Osteoblast (primary cell): ENCODE measurements around the gene CNTN5. TPM values are rescaled to one million over a fixed set of nuclear protein-coding genes. Genes with fewer than 3 reads are reported as not detected.

Experiments used
- DNase-seq: peaks from one replicate; pipeline ENCODE4 v3.0.0; 2011; ENCODE audit warnings: low spot score, mixed read lengths; ENCODE audit not compliant: insufficient read length; ENCODE audit errors: missing footprints
- H2AFZ ChIP-seq: 2 replicates; pipeline ENCODE4 v1.6.0; 2011; ENCODE audit warnings: mild to moderate bottlenecking, low read length
- H3K27ac ChIP-seq: 2 replicates; pipeline ENCODE4 v1.5.1; 2011; ENCODE audit warnings: mild to moderate bottlenecking, low read depth, low read length, moderate library complexity
- H3K27me3 ChIP-seq: 2 replicates; pipeline ENCODE4 v1.6.0; 2012; ENCODE audit warnings: mild to moderate bottlenecking, control low read depth, inconsistent platforms, low read length, moderate library complexity; ENCODE audit not compliant: insufficient read depth
- H3K36me3 ChIP-seq: 2 replicates; pipeline ENCODE4 v1.5.1; 2011; ENCODE audit warnings: mild to moderate bottlenecking, low read length, control low read depth, moderate library complexity; ENCODE audit not compliant: insufficient read depth
- H3K4me1 ChIP-seq: 2 replicates; pipeline ENCODE4 v1.5.1; 2011; ENCODE audit warnings: mild to moderate bottlenecking, low read length, control low read depth, moderate library complexity; ENCODE audit not compliant: insufficient read depth
- H3K4me2 ChIP-seq: 2 replicates; pipeline ENCODE4 v1.6.0; 2011; ENCODE audit warnings: mild to moderate bottlenecking, low read length; ENCODE audit not compliant: insufficient read depth
- H3K4me3 ChIP-seq: fragments of 200-600 bp; sonication (generic); 3 replicates; pipeline ENCODE4 v1.5.1; 2012; ENCODE audit warnings: mild to moderate bottlenecking, low read length, inconsistent platforms; ENCODE audit not compliant: insufficient read depth
- H3K79me2 ChIP-seq: 2 replicates; pipeline ENCODE4 v1.6.0; 2012; ENCODE audit warnings: mild to moderate bottlenecking, low read length, control low read depth, inconsistent platforms; ENCODE audit not compliant: insufficient read depth
- H3K9me3 ChIP-seq: 2 replicates; pipeline ENCODE4 v1.5.1; 2011; ENCODE audit warnings: low read depth, low read length, control low read depth
- H4K20me1 ChIP-seq: 2 replicates; pipeline ENCODE4 v1.6.0; 2012; ENCODE audit warnings: mild to moderate bottlenecking, low read length, control low read depth; ENCODE audit not compliant: insufficient read depth
- total RNA-seq: library from RNA; depleted of rRNA; stranded (reverse); fragments of >200 nt; gene quantifications from 2 replicates; pipeline ENCODE4 v1.2.3, GENCODE V29; 2012
- TF ChIP-seq, protein P1 (sequence below): IDR thresholded peaks from 2 replicates; pipeline ENCODE4 v1.5.1; 2011; ENCODE audit warnings: mild to moderate bottlenecking, low read depth, low read length, moderate library complexity; ENCODE audit errors: extremely low read depth

The CNTN5 gene
- total RNA-seq, 1 donor: not detected

DNA sequence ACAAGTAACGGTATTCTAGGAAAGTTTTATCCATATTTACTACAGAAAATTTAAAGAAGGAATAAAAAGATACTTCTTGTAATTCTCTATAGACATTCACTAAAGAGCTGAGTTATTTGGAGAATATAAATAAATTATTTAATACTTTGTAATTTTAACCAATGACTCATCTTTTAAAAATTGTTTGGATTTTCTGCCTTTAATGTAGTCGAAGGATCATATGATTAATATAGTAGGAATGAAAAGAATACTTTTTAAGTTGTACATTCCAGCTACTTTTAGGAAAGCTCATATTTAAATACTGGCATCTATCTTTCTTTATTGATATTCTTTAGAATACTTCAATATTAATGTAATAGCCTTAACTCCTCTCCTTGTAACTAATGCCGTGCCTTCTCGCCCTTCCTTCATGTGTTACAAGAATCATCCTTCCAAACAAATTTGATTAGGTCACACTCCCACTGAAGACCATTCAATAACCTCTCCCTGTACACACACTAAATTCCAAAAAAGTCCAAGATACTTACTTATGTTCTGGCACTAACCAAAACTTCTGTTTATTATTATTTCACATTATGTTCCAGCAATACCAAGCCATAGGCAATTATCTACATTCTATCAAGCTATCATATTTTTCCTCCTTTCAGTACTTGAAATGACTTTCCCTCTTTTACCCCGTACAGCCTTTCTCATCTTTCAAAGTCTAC, 501.9 kb downstream of the CNTN5 start:
- no peak for DNase-seq
- H3K36me3 ChIP-seq: no peaks in the 10 kb centered on the region
- no peaks in the 10 kb centered on the region for H3K9me3 ChIP-seq
- H3K4me1 ChIP-seq: no peaks in the 10 kb centered on the region
- H3K4me2 ChIP-seq: no peak overlapping the region
- no peak overlapping the region for H3K4me3 ChIP-seq
- H3K27ac ChIP-seq: no peak overlapping the region
- H3K27me3 ChIP-seq: no peaks in the 10 kb centered on the region
- no peaks in the 10 kb centered on the region for H4K20me1 ChIP-seq
- no peaks in the 10 kb centered on the region for H3K79me2 ChIP-seq
- no peak overlapping the region for H2AFZ ChIP-seq
- TF ChIP-seq, protein P1, sequence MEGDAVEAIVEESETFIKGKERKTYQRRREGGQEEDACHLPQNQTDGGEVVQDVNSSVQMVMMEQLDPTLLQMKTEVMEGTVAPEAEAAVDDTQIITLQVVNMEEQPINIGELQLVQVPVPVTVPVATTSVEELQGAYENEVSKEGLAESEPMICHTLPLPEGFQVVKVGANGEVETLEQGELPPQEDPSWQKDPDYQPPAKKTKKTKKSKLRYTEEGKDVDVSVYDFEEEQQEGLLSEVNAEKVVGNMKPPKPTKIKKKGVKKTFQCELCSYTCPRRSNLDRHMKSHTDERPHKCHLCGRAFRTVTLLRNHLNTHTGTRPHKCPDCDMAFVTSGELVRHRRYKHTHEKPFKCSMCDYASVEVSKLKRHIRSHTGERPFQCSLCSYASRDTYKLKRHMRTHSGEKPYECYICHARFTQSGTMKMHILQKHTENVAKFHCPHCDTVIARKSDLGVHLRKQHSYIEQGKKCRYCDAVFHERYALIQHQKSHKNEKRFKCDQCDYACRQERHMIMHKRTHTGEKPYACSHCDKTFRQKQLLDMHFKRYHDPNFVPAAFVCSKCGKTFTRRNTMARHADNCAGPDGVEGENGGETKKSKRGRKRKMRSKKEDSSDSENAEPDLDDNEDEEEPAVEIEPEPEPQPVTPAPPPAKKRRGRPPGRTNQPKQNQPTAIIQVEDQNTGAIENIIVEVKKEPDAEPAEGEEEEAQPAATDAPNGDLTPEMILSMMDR: no peak

- Histone ChIP-seq H3K4me3 (no peak overlapping the region), H3K4me1 (no peaks in the 10 kb centered on the region), H3K27me3 (no peaks in the 10 kb centered on the region), H3K79me2 (no peaks in the 10 kb centered on the region), H3K9me3 (no peaks in the 10 kb centered on the region), H3K4me2 (no peak overlapping the region), H3K27ac (no peak overlapping the region), H4K20me1 (no peaks in the 10 kb centered on the region), H2AFZ (no peak overlapping the region), H3K36me3 (no peaks in the 10 kb centered on the region)
- TF ChIP-seq, protein P1: no peak
- no peak for DNase-seq
Measured at GRCh38 chr11:99531468-99531867, 510.7 kb downstream of the CNTN5 start.

DNA sequence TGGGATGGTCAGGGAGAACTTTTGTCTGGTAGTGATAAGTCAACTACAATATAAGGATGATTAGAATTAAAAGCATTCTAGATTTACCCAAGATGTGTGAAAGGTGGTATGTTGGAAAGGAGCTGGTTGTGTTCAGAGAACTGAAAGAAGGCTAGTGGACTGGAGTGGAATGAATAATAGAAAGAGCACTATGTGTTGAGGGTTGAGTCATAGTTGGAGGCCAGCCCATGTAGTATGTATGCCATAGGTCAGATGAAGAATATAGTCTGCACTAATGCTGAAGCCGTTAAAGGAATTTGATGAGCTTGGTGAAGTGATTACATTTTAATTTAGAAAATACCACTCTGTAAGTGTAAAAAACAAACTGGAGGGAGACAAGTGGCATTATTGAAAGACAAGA, 514.1 kb downstream of the CNTN5 start:
- TF ChIP-seq, protein P1: no peak

DNA sequence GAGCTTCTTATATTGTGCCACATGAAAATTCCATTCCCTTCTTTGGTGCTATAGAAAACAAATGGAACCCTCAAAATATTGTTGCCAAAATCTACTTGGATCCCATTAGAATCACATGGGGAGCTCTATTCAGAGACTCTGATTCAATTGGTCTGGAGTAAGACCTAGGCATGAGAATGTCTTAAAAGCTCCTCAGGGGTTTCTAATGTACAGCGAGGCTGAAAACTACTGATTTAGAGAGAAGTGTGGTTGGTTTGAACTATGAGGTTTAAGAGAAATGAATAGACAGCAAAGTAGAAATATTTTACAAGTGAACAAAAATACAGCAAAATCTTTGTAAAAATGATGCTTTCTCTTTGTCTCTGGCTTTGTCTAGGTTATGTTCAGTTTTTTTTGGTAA, 514.7 kb downstream of the CNTN5 start:
- Histone ChIP-seq H3K27ac (no peak overlapping the region), H3K4me3 (no peak overlapping the region), H3K36me3 (no peaks in the 10 kb centered on the region), H3K79me2 (no peaks in the 10 kb centered on the region), H3K9me3 (no peaks in the 10 kb centered on the region), H2AFZ (no peak overlapping the region), H3K4me2 (no peak overlapping the region), H4K20me1 (no peaks in the 10 kb centered on the region), H3K27me3 (no peaks in the 10 kb centered on the region), H3K4me1 (no peaks in the 10 kb centered on the region)
- TF ChIP-seq, protein P1: no peak
- no peak for DNase-seq

More for the DNA sequence above, 514.1 kb downstream of the CNTN5 start:
- Histone ChIP-seq H3K27ac (no peak overlapping the region), H3K4me2 (no peak overlapping the region), H2AFZ (no peak overlapping the region), H3K36me3 (no peaks in the 10 kb centered on the region), H3K4me1 (no peaks in the 10 kb centered on the region), H3K9me3 (no peaks in the 10 kb centered on the region), H4K20me1 (no peaks in the 10 kb centered on the region), H3K27me3 (no peaks in the 10 kb centered on the region), H3K4me3 (no peak overlapping the region), H3K79me2 (no peaks in the 10 kb centered on the region)
- no peak for DNase-seq
